DND-41 (cell line): ENCODE measurements around the gene MYCBPAP.

Source experiments
- ATAC-seq: fragments of 200-7000 bp; cut with Tn5 transposase; 3 replicates; pipeline ENCODE4 v1.9.1; 2021; ENCODE audit warnings: low read depth; ENCODE audit not compliant: insufficient read depth
- DNase-seq: peaks from one replicate; pipeline ENCODE4 v3.0.0-alpha.2; 2020
- H2AFZ ChIP-seq: 2 replicates; pipeline ENCODE4 v1.6.0; 2012; ENCODE audit warnings: low read depth, low read length
- H3K27ac ChIP-seq: 2 replicates; pipeline ENCODE4 v1.5.1; 2012; ENCODE audit warnings: low read length, inconsistent platforms
- H3K27me3 ChIP-seq: fragments of 200-600 bp; sonication (generic); 2 replicates; pipeline ENCODE4 v1.6.0; 2012; ENCODE audit warnings: low read length, mild to moderate bottlenecking, inconsistent platforms; ENCODE audit not compliant: insufficient read depth, poor library complexity
- H3K36me3 ChIP-seq: 2 replicates; pipeline ENCODE4 v1.5.1; 2012; ENCODE audit warnings: low read length, inconsistent platforms; ENCODE audit not compliant: insufficient read depth
- H3K4me1 ChIP-seq: 2 replicates; pipeline ENCODE4 v1.5.1; 2012; ENCODE audit warnings: mild to moderate bottlenecking, low read length; ENCODE audit not compliant: insufficient read depth
- H3K4me2 ChIP-seq: 2 replicates; pipeline ENCODE4 v1.6.0; 2012; ENCODE audit warnings: mild to moderate bottlenecking, moderate library complexity, low read length, inconsistent platforms; ENCODE audit not compliant: insufficient read depth
- H3K4me3 ChIP-seq, 2 experiments: fragments of 200-600 bp in 1 of 2; shearing (Covaris generic) in 1 of 2; 2 replicates each; pipeline ENCODE4 v1.5.1; 2012 to 2016; ENCODE audit warnings: inconsistent platforms in 2 of 2, low read length in 2 of 2, mild to moderate bottlenecking in 2 of 2, low read depth in 1 of 2, moderate library complexity in 1 of 2
- H3K79me2 ChIP-seq: 2 replicates; pipeline ENCODE4 v1.6.0; 2012; ENCODE audit warnings: low read length, inconsistent platforms; ENCODE audit not compliant: insufficient read depth
- H3K9ac ChIP-seq: 2 replicates; pipeline ENCODE4 v1.6.0; 2012; ENCODE audit warnings: low read depth, mild to moderate bottlenecking, inconsistent platforms, low read length, moderate library complexity
- H3K9me3 ChIP-seq: 2 replicates; pipeline ENCODE4 v1.5.1; 2012; ENCODE audit warnings: low read length, moderate library complexity, mild to moderate bottlenecking, inconsistent platforms; ENCODE audit not compliant: insufficient read depth, severe bottlenecking
- H4K20me1 ChIP-seq: 2 replicates; pipeline ENCODE4 v1.6.0; 2012; ENCODE audit warnings: low read length; ENCODE audit not compliant: insufficient read depth
- CTCF ChIP-seq: IDR thresholded peaks from 2 replicates; pipeline ENCODE4 v1.5.1; 2012; ENCODE audit warnings: borderline replicate concordance, low read length, moderate library complexity, mild to moderate bottlenecking; ENCODE audit not compliant: poor library complexity, severe bottlenecking; ENCODE audit errors: extremely low read depth
- EZH2 ChIP-seq: IDR thresholded peaks from 3 replicates; pipeline ENCODE4 v1.6.1; 2012; ENCODE audit warnings: borderline replicate concordance, low read depth, mild to moderate bottlenecking, moderate library complexity, low read length, inconsistent platforms; ENCODE audit not compliant: severe bottlenecking

MYCBPAP gene

DNA sequence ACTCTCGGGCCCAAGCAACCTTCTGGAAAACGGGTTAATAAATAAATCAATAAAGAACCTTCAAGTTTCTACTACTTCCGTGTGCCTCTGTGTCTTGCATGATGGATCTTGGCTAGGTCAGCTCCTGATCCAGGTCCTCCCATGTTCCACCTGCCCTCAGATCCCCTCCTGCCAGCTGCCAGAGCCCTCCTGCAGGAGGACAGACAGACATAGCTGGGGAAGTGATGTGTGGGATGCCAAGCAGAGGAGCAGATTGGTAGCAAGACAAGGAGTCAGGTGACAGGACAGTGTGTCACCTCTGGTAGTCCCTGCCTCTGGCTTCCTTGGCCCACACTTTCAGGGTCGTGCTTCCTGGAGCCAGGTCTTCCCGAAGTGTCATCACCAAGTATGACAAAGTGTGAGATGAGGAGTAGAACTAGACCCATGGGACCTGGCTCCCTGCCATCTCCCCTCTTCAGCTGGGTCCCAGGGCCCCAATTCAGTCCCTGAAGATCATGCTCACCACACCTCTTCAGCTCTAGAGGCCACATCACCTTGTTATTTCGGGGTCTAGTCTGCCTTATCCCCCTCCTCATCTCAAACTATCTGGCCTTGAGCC, 23.3 kb downstream of the MYCBPAP start:
- H2AFZ ChIP-seq, result no peak overlapping the region
- TF ChIP-seq EZH2, result no peak

DNA sequence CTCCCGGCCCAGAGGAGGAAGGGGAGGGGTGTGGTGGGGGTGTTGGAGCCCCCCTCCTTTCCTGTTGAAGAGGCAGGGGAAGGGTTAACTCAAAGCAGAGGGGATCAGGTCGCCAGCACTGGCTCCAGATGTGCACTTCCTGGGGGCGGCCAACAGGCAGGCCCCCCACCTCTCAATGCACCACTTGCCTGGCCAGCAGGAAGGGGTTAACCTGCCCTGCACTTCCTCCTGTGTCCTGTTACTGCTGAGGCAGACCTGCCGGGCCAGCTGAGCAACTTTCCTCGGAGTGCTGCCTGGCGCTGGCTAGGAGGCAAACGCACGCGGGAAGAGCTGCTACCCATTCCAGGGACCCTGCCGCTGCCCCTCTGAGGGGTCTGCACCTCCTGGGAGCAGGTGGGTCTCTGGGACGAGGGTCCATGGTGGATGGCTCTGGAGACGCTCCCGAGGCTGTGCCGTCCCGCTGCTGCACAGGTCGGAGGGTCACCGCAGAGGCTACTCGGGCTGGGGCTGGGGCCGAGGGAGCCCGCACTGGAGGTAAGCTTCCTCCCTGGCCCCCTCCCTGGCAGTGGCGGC, 24.3 kb downstream of the MYCBPAP start, which contains the start of gene EPN3:
TSS of gene EPN3 (plus strand) at position 284 of the 573 bp plus-strand sequence. CDS start 3,822 bp downstream, outside the sequence.
- no peaks in the 10 kb centered on the region for H4K20me1 ChIP-seq
- H2AFZ ChIP-seq, result no peak within 1 kb of the TSS
- ATAC-seq (no peak), DNase-seq (no peak)
- H3K27me3 ChIP-seq, result peaks cover 44% of the 10 kb centered on the region
- H3K9me3 ChIP-seq, result no peaks in the 10 kb centered on the region
- H3K9ac ChIP-seq, result no peak within 1 kb of the TSS
- no peak within 1 kb of the TSS for H3K4me3 ChIP-seq
- TF ChIP-seq EZH2 (no peak), CTCF (no peak)
- H3K4me1 ChIP-seq, result no peaks in the 10 kb centered on the region
- no peaks in the 10 kb centered on the region for H3K79me2 ChIP-seq
- no peaks in the 10 kb centered on the region for H3K36me3 ChIP-seq
- H3K4me2 ChIP-seq, result no peak within 1 kb of the TSS
- no peak within 1 kb of the TSS for H3K27ac ChIP-seq

More for the DNA sequence above, 23.3 kb downstream of the MYCBPAP start:
- Histone ChIP-seq H3K27ac (no peak overlapping the region), H3K4me2 (no peak overlapping the region), H3K4me3 (no peak overlapping the region), H3K36me3 (no peaks in the 10 kb centered on the region), H3K79me2 (no peaks in the 10 kb centered on the region), H3K4me1 (no peaks in the 10 kb centered on the region), H3K27me3 (peaks cover 44% of the 10 kb centered on the region), H3K9me3 (no peaks in the 10 kb centered on the region), H4K20me1 (no peaks in the 10 kb centered on the region), H3K9ac (no peak overlapping the region)
- no peak for DNase-seq
- no peak for ATAC-seq

- DNase-seq, result no peak
- Histone ChIP-seq H4K20me1 (no peaks in the 10 kb centered on the region), H3K9me3 (no peaks in the 10 kb centered on the region), H3K9ac (no peak overlapping the region), H3K4me2 (no peak overlapping the region), H3K4me1 (no peaks in the 10 kb centered on the region), H3K4me3 (no peak overlapping the region), H3K79me2 (no peaks in the 10 kb centered on the region), H2AFZ (no peak overlapping the region), H3K36me3 (no peaks in the 10 kb centered on the region), H3K27me3 (peaks cover 44% of the 10 kb centered on the region), H3K27ac (no peak overlapping the region)
- TF ChIP-seq CTCF (no peak), EZH2 (no peak)
- ATAC-seq, result no peak
Measured at GRCh38 chr17:50533185-50533584, 24.9 kb downstream of the MYCBPAP start.

- no peaks in the 10 kb centered on the region for H3K9me3 ChIP-seq
- H4K20me1 ChIP-seq, result no peaks in the 10 kb centered on the region
- no peak for ATAC-seq
- H3K79me2 ChIP-seq, result no peaks in the 10 kb centered on the region
- no peak overlapping the region for H3K27ac ChIP-seq
- no peak overlapping the region for H3K9ac ChIP-seq
- H3K4me3 ChIP-seq, result no peak overlapping the region
- peaks cover 44% of the 10 kb centered on the region for H3K27me3 ChIP-seq
- H3K4me2 ChIP-seq, result no peak overlapping the region
- no peak overlapping the region for H2AFZ ChIP-seq
- DNase-seq, result no peak
- H3K4me1 ChIP-seq, result no peaks in the 10 kb centered on the region
- TF ChIP-seq CTCF, result no peak
- TF ChIP-seq EZH2, result no peak
- no peaks in the 10 kb centered on the region for H3K36me3 ChIP-seq
Measured at GRCh38 chr17:50533720-50534148, 25.5 kb downstream of the MYCBPAP start.
